GM21381 (cell line): Measurements from ENCODE around the gene IFI30.
A peak's percentile ranks its signal among the peaks of the same experiment; 100 is the strongest.
"Not testable (repeated sequence)": the region's sequence is repeated elsewhere in the genome, so short reads cannot be mapped to it uniquely, and the experiment has no call there.

Experiments
- ATAC-seq: cut with Tn5 transposase; IDR thresholded peaks from one replicate; pipeline ENCODE4 v1.9.1; 2021; ENCODE audit warnings: mild to moderate bottlenecking, moderate library complexity; ENCODE audit not compliant: unreplicated experiment

The IFI30 gene

DNA sequence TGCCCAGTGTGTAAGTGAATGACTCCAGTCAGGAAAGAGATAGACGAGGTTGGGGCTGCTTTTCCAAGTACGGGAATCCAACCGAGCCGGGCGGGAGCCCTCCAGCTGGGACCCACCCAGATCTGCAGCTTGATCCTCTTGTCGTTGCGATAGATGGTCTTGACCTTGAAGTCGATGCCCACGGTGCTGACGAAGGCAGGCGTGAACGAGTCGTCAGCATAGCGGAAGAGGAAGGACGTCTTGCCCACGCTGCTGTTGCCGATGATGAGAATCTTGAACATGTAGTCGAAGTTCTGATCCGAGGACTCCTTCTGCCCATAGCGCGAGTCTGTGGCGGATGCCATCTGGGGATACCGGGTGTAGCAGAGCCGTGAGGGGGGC lies 28.8 kb downstream of the IFI30 start:
- ATAC-seq = no peak

DNA sequence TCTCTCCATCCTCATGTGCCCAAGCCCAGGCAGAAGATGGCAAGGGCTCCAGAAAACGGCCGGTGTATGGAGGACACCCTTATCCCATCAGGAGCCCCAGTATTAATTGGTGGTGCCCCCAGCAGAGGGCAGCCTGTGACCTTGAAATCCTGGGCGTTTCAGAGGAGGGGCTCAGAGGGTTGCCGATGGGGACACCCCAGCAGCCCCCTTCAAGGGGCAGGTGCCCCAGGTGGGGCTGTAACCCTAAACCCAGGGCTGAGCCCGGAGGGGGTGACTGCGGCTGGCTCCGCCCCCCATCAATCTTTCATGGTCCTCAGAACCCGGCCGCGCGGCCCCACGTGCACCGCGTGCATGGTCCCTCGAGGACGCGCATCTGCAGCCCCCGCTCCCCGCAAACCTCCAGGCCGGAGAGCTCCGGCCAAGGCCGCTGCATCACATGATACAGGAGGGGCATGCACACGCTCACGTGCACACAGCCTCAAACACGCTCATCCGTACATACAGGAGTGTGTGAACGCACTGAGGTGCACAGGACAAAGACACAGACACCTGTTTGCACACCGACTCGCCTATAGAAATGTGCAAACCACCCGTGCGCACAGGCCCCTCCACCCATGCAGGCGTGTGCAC lies 29.3 kb downstream of the IFI30 start:
- no peak for ATAC-seq

DNA sequence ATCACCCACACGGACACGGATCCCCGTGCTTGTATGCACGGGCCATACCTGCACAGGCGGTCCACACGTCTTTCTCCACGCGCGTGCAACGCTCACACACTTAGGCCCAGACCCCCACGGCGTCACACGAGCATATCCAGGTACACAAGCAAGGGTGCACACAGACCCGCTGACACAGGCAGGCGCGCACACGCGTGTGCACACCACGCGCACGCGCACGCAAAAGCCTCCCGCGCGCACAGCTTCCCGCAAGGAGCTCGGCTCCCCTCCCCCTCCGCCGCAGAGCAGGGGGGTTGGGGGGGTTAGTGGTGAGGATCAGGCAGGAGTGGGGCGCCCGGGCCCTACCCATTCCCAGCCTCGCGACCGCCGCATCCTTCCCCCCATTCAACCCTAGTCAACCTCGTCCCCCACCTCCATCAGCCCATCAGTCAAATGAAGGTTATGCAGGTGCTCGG lies 29.8 kb downstream of the IFI30 start:
- no peak for ATAC-seq

DNA sequence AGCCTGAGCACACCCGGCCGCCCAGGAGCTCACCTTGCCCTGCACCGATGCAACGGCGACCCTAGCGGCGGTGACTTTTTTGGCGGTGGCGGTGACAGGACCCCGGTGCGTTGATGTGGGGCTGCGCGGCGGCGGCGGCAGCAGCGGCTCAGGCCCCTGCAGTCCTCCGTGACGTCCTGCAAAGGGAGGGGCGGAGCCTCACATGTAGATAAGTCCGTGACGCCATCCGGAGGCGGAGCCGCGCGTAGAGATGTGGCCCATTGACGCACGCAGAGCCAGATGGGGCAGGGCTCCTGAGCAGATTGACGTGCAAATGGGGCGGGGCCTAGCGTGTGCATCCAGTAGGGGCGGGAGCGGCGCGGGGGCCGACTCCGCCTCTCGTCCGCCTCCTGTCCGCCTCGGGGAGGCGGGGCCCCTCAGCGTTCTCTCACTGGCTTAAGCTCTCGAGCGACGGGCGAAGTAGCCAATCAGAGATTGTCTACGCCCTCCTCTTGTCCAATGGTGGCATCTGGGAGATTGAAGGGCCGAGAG lies 30.3 kb downstream of the IFI30 start, which contains the start of gene RAB3A:
Gene RAB3A (minus strand): TSS at position 180 of the 531 bp plus-strand sequence. CDS start 1,302 bp downstream, outside the sequence.
- ATAC-seq = peak; percentile 88

DNA sequence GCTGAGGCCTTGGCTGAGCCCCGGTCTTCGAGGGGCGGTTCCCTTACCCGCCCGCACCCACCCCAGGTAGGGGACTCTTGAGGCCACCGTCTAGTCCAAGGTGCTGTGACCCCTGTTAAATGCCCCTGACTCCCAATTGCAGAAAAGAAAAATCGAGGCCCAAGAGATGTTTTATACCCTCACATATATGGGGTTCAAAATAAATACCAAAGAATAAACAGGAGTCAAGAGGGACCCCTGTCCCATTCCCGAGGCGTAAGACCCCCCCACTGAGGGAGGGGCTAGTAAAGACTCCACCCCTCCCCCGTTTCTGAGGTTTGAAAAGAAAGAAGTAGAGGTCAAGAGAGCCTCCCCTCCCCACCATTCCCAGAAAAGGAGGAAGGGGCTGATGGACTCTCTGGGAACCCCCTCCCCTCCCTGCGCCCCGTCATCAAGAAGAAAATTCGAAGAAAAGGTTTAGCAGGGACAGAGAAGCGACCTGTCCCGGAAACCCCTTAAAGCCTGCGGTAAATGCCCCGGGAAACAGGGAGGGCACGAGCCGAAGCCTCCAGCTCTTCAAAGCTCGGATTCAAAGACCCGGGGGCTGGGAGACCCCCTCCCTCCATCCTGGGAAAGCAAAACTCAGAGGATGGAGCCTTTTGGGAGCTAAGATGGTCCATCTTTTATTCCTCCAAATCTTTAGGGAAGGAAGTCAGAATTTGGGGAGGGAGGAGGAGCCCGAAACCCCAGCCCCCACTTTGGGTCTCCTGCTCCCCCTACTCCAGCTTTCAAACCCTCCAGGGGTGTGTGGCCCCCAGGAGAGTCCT lies 31.0 kb downstream of the IFI30 start:
- peak; percentile 16 for ATAC-seq

DNA sequence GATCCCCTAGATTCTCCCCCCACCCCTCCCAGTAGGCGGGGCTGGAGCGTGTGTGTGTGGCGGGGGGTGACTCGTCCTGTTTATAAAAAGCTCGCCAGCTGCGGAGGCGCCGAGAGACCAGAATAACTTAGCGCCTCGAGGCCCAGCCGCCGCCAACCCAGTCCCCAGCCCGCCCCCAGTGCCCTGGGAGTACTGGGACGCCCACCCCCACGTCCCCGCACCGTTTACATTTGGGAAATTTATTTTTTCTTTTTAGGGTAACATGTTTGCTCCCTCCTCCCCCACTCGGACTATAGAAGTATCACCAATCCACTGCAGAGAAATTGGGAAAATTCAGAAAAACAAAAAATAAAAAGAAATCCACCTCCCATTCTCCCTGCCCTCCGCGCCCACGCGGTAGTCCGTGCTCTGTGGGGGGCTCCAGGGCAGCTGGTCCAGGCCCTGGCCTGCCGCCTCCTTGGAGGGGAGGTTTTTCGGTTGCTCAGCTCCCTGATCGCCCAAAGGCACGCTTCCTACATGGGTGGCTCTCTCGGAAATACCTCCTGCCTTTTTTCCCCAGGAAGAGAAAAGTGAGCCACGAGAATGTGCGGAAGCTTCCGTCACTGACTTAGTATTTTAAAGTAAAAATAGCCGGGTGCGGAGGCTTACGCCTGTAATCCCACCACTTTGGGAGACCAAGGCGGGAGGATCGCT lies 31.7 kb downstream of the IFI30 start:
- no peak for ATAC-seq

DNA sequence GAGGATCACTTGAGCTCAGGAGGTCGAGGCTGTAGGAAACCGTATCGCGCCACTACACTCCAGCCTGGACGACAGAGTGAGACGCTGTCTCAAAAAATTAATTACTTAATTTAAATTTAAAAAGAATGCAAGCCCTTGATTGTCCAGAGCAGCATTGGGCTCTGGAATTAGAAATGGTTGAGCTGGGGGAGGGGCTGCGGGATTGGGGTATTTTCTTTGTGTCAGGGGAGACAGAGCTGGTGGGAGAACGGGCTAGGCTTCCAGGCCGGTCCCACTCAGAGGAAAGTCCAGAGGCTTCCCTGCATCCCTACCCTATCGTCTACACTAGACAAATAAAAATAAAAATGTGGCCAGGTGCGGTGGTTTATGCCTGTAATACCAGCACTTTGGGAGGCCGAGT lies 32.4 kb downstream of the IFI30 start:
- ATAC-seq = no peak

DNA sequence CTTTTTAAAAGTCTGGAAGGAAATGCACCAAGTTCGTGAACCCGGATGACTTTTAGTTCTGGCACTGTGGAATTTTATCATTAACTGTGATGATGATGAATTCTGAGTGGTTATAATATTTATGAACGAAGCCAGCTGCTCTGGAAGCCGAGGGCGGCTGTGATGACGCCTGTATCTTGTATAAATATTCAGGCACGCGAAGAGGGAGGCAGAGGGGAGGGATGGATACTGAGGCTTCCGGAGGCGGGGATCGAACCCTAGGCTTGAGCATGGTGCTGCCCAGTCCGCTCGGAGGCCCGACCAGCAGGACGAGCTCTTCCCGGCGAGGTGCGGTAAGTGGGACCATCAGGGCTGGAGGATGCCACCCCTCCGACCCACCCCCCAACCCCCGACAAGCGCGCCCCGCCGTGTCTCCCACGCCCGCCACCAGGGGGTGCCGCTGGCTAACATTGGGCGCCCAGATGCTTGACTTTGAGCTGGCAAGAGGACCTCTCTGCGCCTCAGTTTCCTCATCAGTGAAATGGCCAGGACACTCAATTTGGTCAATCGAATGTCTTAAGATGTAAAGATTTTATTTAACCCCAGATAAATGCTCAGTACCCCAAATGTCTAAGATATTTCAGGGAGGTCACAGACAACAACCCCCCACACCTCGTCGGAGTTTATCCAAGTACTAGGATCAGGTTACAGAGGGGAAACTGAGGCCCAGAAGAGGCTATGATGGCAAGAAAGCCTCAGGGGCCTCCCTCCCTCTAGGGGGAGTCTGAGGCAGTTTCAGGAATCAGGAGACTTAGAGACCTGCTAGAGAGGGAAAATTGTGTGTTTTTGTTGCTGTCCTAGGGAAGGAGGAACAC lies 34.7 kb downstream of the IFI30 start:
- no peak for ATAC-seq

DNA sequence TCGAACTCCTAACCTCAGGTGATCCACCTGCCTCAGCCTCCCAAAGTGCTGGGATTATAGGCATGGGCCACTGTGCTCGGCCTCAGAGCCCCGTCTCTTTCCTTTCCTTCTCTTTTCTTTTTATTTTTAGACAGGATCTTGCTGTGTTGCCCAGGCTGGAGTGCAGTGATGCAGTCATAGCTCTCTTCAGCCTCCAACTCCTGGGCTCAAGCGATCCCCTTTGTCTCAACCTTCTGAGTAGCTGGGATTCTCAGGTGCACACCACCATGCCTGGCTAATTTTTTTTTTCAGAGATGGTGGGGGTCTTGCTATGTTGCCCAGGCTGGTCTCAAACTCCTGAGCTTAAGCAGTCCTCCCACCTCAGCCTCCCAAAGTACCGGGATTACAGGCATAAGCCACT lies 36.3 kb downstream of the IFI30 start:
- ATAC-seq = not testable (repeated sequence)

DNA sequence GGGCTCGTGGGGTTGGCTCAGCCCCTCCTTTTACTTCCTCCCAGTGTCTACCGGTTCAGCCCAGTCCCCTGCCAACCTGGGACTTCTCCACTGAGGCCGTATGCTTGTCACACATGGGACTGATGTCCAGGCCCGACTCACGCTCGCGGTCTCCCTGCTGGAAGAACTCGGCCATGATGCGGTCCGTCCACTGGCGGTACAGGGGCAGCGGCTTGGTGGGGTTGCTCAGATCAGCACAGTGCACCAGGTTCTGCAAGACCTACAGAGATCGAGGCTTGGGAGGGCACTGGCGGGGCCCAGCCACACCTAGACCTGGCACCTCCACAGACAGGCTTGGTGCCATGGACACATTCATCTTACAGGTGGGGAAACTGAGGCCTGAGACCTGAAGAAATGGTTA lies 38.1 kb downstream of the IFI30 start:
- ATAC-seq = no peak

DNA sequence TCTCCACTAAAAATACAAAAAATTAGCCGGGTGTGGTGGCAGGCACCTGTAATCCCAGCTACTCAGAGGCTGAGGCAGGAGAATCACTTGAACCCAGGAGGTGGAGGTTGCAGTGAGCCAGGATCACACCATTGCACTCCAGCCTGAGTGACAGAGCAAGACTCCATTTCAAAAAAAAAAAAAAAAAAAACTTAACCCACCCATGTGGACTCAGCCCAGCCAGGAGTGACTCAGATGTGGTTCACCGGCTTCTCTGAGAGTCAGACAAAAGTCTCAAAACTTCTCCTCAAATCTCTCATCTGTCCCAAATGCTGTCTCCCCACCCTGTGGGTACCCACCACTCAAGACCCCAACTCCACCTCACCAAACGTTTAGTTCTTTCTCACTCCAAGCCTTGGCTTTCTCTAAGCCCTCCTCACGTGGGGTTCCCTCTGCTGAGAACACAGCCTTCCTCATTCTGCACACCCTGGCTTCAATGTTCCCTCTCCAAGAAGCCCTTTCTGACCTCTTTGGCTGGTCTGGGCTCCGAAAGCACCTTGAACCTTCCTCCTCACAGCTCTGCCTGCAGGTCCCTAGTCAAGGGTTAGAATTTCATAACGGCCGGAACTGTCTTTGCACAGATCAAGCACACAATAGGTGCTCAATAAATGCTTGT lies 41.3 kb downstream of the IFI30 start:
- no peak for ATAC-seq

DNA sequence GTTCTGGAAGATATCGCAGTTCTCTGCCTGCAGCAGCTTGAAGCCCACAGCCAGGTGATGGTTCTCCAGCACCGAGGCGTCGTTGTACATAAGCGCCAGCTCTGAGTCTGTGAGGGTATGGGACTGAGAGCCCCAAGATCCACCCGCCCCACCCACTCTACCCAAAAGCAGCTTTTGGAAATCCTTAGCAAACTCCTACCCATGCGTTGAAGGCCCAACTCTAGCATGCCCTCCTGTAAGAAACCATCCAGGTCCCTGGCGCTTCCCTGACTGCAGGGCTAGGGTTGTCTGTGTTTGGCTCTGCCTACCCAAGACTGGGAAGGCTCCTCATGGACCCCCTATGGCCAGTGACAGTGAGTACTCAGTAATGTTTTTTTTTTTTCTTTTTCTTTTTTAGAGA lies 43.2 kb downstream of the IFI30 start:
- ATAC-seq = no peak

DNA sequence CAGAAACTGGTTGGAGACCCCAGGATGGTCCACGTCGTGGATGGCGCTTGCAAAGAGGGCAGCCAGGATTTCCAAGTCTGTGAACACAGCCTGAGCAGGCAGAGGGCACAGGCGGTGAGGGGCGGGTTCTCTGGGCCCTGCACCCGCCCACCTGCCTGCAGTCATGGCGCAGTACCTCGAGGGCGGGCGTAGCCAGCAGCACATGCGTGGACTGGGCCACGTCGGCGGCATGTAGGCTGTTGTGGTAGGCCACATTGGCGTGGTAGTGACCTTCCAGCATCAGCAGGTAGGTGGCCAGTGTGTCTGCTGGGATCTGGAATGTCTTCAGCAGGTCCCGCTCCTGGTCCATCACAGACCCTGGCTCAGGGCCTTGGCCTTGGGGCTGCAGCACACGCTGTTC lies 44.5 kb downstream of the IFI30 start:
- no peak for ATAC-seq

DNA sequence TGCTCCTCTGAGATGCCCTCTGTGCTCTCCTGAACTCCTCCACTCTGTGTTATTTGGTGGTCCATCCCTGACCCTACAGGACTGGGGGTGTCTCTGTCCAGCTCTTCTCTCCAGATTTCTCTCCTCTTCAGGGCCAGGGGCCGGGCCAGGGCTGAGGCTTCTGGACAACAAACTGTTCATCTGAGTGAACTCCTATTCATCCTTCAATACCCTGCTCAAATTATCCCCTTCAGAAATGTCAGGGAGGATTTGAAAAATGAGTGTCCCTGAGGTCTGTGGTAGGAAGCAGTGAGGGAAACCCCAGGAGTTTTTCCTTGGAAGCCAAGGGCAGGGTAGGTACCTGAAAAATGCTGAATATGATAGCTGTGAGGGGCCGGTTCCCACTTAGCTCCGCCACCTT lies 45.0 kb downstream of the IFI30 start:
- ATAC-seq = no peak

DNA sequence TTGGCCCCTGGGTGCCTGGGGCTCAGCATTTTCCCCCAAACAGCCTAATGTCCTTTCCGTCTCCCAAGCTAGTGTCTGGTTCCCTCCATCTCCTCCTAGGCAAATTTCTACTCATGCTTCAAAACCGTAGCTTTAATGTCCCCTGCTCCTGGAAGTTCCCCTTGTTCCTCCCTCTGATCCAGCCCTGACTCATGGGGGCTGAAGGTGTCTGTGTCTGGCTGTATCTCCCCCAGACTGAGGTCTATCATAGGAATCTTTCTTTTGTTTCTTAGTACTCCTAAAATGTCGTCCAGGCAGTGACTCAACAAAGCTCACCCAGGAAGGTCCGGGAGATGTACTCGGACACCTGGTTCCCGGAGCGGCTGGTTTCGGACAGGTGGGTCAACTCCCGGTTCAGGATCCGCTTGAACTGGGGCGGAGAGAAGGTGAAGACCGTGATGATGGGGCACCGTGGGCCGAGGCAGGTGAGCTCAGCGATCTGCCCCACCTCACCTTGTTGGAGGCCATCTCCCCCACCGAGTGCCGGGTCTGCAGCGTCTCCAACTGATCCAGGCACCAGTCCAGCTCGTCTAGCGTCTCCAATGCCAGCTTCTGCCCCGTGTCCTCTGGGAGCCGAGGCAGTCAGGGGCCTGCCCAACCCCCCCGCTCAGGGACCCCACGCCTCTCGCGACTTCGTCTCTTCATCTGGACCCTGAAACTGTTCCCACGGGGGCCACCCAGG lies 46.5 kb downstream of the IFI30 start:
- no peak for ATAC-seq

DNA sequence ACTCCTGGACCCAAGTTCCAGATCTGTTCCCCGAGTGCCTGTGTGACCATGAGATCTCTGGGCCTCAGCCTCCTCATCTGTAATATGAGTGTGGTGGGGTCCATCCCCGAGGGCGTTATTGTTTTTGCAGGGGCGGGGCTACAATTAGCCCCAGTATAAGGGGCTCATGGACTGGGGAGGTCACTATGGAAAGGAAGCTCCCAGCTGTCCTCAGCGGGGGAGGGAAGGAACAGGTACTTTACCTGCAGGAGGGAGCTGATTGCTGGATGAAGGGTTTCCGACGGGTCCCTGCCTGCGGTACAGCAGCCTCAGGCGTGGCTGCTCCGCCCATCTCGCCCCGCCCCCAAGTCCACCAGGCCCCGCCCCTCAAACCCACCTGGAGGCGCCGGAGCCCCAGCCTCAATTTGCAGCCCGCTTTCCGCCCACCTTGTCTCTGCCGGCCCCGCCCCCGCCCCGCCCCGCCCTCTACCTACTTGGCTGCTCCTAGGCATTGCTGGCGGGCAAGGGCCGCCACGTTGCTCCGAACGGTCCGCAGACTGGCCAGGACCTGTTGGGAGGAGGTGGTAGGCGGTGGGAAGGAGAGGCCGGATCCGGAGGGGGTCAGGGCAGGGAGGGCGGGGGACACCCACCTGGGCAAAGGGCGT lies 47.1 kb downstream of the IFI30 start:
- no peak for ATAC-seq

DNA sequence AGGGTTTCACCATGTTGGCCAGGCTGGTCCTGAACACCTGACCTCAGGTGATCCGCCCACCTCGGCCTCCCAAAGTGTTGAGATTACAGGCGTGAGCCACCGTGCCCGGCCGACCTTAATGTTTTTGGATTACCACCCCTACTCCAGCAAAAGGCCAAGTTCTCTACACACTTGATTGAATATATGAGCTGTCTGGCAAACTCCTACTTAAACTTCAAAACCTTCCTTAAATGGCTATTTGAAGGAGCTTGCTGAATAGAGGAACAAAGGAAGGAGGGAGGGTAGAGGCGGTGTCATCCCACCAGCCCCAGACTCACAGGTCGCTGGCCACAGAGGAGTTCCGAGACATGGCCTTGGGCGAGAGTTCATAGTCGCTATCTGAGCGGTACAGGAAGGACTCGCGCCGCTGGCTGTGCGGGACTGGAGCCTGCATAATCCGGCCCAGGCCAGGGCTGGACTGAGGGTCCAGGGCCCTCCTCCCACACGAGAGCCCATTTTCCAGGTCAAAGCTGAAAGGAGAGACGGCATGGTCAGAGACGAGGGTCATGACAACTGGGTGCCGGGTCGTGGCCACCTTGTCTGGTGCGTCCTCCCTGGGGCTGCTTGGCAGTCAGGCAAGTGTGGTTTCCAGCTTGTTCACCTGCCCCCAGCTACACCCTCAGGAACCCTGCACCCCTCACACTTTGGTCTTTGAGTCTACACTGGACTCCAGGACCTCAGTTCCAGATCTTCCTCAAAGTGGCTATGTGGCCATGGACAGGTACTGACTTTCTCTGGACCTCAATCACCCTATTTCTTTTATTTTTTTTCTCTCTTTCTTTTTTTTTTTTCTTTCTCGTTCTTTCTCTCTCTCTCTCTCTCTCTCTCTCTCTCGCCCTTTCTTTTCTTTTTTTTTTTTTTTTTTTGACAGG lies 48.5 kb downstream of the IFI30 start:
- ATAC-seq = no peak
